Measurements from ENCODE around the gene CFDP1.

The CFDP1 gene

GRCh38 chr16:75301804-75302203, 131.5 kb downstream of the CFDP1 start:
- no peaks in the 10 kb centered on the region for H3K27me3 ChIP-seq (ENCODE audit: control insufficient read depth in 1 of 2, insufficient read depth in 2 of 2, low read length in 2 of 2)
- H3K27ac ChIP-seq (ENCODE audit: low read depth, low read length), result no peak overlapping the region
- peaks cover 25% of the 10 kb centered on the region in 2 donors for H3K4me1 ChIP-seq (ENCODE audit: control insufficient read depth in 1 of 2, insufficient read depth in 2 of 2, low read length in 2 of 2)
- no peak overlapping the region for H3K9ac ChIP-seq (ENCODE audit: low read depth in 1 of 2, low read length in 2 of 2)
- H3K4me3 ChIP-seq (ENCODE audit: low read depth in 1 of 2, low read length in 2 of 2), result no peak overlapping the region
- H3K36me3 ChIP-seq (ENCODE audit: control insufficient read depth in 1 of 2, insufficient read depth in 2 of 2, low read length in 2 of 2), result peaks cover 3 to 41% of the 10 kb centered on the region in 2 donors
- no peaks in the 10 kb centered on the region for H3K9me3 ChIP-seq (ENCODE audit: control insufficient read depth in 1 of 2, low read length in 2 of 2)

DNA sequence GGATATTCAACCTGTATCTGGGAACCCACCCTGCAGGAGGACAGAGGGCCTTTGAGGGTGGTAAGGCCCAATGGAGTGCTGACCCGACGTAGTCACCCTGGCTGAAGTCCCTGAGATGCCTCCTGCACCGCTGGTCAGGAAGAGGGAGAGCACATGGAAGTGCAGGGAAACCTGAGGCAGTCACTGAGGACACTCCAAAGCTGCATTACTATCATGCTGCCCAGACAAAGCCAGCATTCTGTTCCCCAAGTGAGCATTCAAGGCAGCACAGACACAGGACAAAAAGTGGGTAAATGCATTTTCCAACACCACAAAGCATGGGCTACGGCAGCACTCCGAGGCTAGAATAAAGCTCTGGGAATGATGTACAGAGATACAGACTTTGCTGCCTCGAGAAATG, 135.0 kb downstream of the CFDP1 start:
- H3K9ac ChIP-seq (ENCODE audit: low read depth in 1 of 2, low read length in 2 of 2), result no peak overlapping the region
- peaks cover 0 to 66% of the 10 kb centered on the region in 2 donors for H3K36me3 ChIP-seq (ENCODE audit: control insufficient read depth in 1 of 2, insufficient read depth in 2 of 2, low read length in 2 of 2)
- H3K4me1 ChIP-seq (ENCODE audit: control insufficient read depth in 1 of 2, insufficient read depth in 2 of 2, low read length in 2 of 2), result no peaks in the 10 kb centered on the region
- H3K4me3 ChIP-seq (ENCODE audit: low read depth in 1 of 2, low read length in 2 of 2), result no peak overlapping the region
- no peaks in the 10 kb centered on the region for H3K9me3 ChIP-seq (ENCODE audit: control insufficient read depth in 1 of 2, low read length in 2 of 2)
- no peak overlapping the region for H3K27ac ChIP-seq (ENCODE audit: low read depth, low read length)
- H3K27me3 ChIP-seq (ENCODE audit: control insufficient read depth in 1 of 2, insufficient read depth in 2 of 2, low read length in 2 of 2), result no peaks in the 10 kb centered on the region

DNA sequence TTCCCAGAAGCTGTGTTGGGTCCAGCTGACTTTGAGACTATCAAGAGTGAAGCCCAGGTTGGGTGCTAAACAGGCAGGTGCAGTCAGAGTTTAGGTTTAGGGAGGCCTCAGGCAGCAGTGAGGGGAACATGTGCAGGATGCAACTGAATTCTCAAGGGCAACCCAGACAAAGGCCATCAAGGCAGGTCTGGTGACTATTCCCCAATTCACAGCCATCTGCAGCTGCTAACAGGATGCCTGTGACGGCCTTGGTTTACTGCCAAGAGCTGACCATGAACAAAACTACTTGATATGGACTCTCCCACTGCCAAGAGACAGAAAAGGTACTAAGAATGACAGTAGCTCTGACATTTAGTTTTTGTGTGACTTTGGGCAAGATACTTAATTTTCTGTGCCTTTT, 136.7 kb downstream of the CFDP1 start:
- H3K36me3 ChIP-seq (ENCODE audit: control insufficient read depth in 1 of 2, insufficient read depth in 2 of 2, low read length in 2 of 2), result peaks cover 12 to 73% of the 10 kb centered on the region in 2 donors
- H3K27me3 ChIP-seq (ENCODE audit: control insufficient read depth in 1 of 2, insufficient read depth in 2 of 2, low read length in 2 of 2), result no peaks in the 10 kb centered on the region
- H3K4me1 ChIP-seq (ENCODE audit: control insufficient read depth in 1 of 2, insufficient read depth in 2 of 2, low read length in 2 of 2), result no peaks in the 10 kb centered on the region
- H3K4me3 ChIP-seq (ENCODE audit: low read depth in 1 of 2, low read length in 2 of 2), result no peak overlapping the region
- no peaks in the 10 kb centered on the region for H3K9me3 ChIP-seq (ENCODE audit: control insufficient read depth in 1 of 2, low read length in 2 of 2)
- no peak overlapping the region for H3K27ac ChIP-seq (ENCODE audit: low read depth, low read length)
- no peak overlapping the region for H3K9ac ChIP-seq (ENCODE audit: low read depth in 1 of 2, low read length in 2 of 2)

DNA sequence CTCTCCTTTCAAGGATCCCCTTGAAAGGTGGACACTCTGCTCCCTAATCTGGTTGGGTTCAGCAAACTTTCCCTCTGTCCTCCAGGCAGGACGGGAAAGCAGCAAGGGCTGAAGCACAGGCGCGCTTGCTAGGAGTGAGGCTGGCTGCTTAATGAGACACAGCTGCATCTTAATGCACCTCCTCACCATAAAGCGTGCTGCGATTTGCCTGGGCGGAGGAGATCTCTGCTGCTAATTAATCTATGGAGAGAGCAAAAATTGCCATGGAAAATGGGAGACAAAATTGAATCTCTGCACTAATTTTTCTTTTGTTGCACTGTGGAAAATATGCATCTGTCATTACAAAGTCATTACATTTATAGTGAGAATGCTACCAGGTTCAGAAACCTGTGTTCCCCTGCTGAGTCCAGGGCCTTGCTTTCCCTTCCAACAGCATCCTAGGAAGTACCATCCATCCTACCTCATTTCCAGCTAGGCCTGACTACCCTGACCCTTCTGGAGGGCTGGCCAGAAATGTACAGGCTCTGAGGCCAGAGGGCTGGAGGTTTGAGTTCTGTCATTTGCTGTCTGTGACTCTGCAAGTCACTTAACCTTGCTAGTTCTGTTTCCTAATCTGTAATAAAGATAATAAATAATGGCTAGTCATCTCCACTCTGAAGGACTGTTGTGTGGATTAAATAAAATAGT, 138.4 kb downstream of the CFDP1 start:
- Histone ChIP-seq H3K4me1 (ENCODE audit: control insufficient read depth in 1 of 2, insufficient read depth in 2 of 2, low read length in 2 of 2) (no peaks in the 10 kb centered on the region), H3K36me3 (ENCODE audit: control insufficient read depth in 1 of 2, insufficient read depth in 2 of 2, low read length in 2 of 2) (peaks cover 18 to 74% of the 10 kb centered on the region in 2 donors), H3K4me3 (ENCODE audit: low read depth in 1 of 2, low read length in 2 of 2) (no peak overlapping the region), H3K9me3 (ENCODE audit: control insufficient read depth in 1 of 2, low read length in 2 of 2) (no peaks in the 10 kb centered on the region), H3K27ac (ENCODE audit: low read depth, low read length) (no peak overlapping the region), H3K9ac (ENCODE audit: low read depth in 1 of 2, low read length in 2 of 2) (no peak overlapping the region), H3K27me3 (ENCODE audit: control insufficient read depth in 1 of 2, insufficient read depth in 2 of 2, low read length in 2 of 2) (no peaks in the 10 kb centered on the region)

- H3K27me3 ChIP-seq (ENCODE audit: control insufficient read depth in 1 of 2, insufficient read depth in 2 of 2, low read length in 2 of 2), result no peaks in the 10 kb centered on the region
- no peak overlapping the region for H3K9ac ChIP-seq (ENCODE audit: low read depth in 1 of 2, low read length in 2 of 2)
- no peak overlapping the region for H3K4me3 ChIP-seq (ENCODE audit: low read depth in 1 of 2, low read length in 2 of 2)
- no peaks in the 10 kb centered on the region for H3K4me1 ChIP-seq (ENCODE audit: control insufficient read depth in 1 of 2, insufficient read depth in 2 of 2, low read length in 2 of 2)
- peaks cover 18 to 69% of the 10 kb centered on the region in 2 donors for H3K36me3 ChIP-seq (ENCODE audit: control insufficient read depth in 1 of 2, insufficient read depth in 2 of 2, low read length in 2 of 2)
- no peak overlapping the region for H3K27ac ChIP-seq (ENCODE audit: low read depth, low read length)
- H3K9me3 ChIP-seq (ENCODE audit: control insufficient read depth in 1 of 2, low read length in 2 of 2), result no peaks in the 10 kb centered on the region
These were observed 139.5 kb downstream of the CFDP1 start for GRCh38 chr16:75293772-75294171.

DNA sequence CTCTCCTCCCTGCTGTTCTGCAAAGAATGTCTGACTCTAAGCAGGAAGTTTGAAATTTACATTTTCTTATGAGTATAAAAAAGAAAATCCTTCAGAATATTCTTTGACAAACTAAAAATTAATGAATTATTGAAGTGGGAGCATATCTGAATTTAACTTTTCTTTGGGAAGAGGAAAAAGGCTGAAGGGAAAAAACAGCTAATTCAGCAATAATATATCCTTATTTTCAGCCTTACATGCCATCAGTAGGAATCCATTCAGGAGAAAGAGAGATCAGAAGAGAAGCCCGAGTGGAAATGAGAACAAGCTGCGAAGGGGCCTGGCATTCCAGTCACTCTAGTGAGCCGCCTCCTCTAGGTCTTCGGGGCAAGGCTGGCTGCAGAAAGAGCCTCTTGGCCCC, 140.1 kb downstream of the CFDP1 start:
- Histone ChIP-seq H3K4me1 (ENCODE audit: control insufficient read depth in 1 of 2, insufficient read depth in 2 of 2, low read length in 2 of 2) (peaks cover 0 to 2% of the 10 kb centered on the region in 2 donors), H3K9ac (ENCODE audit: low read depth in 1 of 2, low read length in 2 of 2) (no peak overlapping the region), H3K4me3 (ENCODE audit: low read depth in 1 of 2, low read length in 2 of 2) (no peak overlapping the region)

DNA sequence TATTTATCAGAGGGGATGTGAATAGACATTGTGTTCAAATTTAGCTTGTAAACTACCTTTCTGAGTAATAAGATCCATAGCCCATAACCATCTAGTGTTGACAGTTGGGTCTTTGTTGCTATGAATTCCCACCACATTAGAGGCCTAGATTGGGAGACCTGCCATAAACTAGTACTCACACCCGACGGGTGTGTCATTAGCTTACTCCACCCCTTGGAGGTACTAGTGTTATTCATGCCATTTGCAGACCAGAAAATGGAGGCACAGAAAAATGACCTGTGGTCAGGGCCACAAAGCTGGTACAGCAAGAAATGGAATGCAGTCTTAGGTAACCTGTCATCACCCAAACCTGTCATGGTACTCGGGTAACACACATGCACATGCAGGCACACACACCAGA, 140.6 kb downstream of the CFDP1 start:
- H3K4me3 ChIP-seq (ENCODE audit: low read depth in 1 of 2, low read length in 2 of 2), result no peak overlapping the region
- no peak overlapping the region for H3K27ac ChIP-seq (ENCODE audit: low read depth, low read length)
- no peaks in the 10 kb centered on the region for H3K27me3 ChIP-seq (ENCODE audit: control insufficient read depth in 1 of 2, insufficient read depth in 2 of 2, low read length in 2 of 2)
- H3K4me1 ChIP-seq (ENCODE audit: control insufficient read depth in 1 of 2, insufficient read depth in 2 of 2, low read length in 2 of 2), result peaks cover 0 to 6% of the 10 kb centered on the region in 2 donors
- no peaks in the 10 kb centered on the region for H3K9me3 ChIP-seq (ENCODE audit: control insufficient read depth in 1 of 2, low read length in 2 of 2)
- H3K36me3 ChIP-seq (ENCODE audit: control insufficient read depth in 1 of 2, insufficient read depth in 2 of 2, low read length in 2 of 2), result peaks cover 18 to 62% of the 10 kb centered on the region in 2 donors
- no peak overlapping the region for H3K9ac ChIP-seq (ENCODE audit: low read depth in 1 of 2, low read length in 2 of 2)

More for the DNA sequence above, 140.1 kb downstream of the CFDP1 start:
- Histone ChIP-seq H3K36me3 (ENCODE audit: control insufficient read depth in 1 of 2, insufficient read depth in 2 of 2, low read length in 2 of 2) (peaks cover 18 to 64% of the 10 kb centered on the region in 2 donors), H3K27ac (ENCODE audit: low read depth, low read length) (no peak overlapping the region), H3K9me3 (ENCODE audit: control insufficient read depth in 1 of 2, low read length in 2 of 2) (no peaks in the 10 kb centered on the region), H3K27me3 (ENCODE audit: control insufficient read depth in 1 of 2, insufficient read depth in 2 of 2, low read length in 2 of 2) (no peaks in the 10 kb centered on the region)

GRCh38 chr16:75289189-75289588, 144.1 kb downstream of the CFDP1 start:
- Histone ChIP-seq H3K9me3 (ENCODE audit: control insufficient read depth in 1 of 2, low read length in 2 of 2) (no peaks in the 10 kb centered on the region), H3K9ac (ENCODE audit: low read depth in 1 of 2, low read length in 2 of 2) (no peak overlapping the region), H3K27ac (ENCODE audit: low read depth, low read length) (no peak overlapping the region), H3K4me3 (ENCODE audit: low read depth in 1 of 2, low read length in 2 of 2) (no peak overlapping the region), H3K4me1 (ENCODE audit: control insufficient read depth in 1 of 2, insufficient read depth in 2 of 2, low read length in 2 of 2) (peaks cover 0 to 6% of the 10 kb centered on the region in 2 donors), H3K36me3 (ENCODE audit: control insufficient read depth in 1 of 2, insufficient read depth in 2 of 2, low read length in 2 of 2) (peaks cover 18 to 36% of the 10 kb centered on the region in 2 donors), H3K27me3 (ENCODE audit: control insufficient read depth in 1 of 2, insufficient read depth in 2 of 2, low read length in 2 of 2) (no peaks in the 10 kb centered on the region)

DNA sequence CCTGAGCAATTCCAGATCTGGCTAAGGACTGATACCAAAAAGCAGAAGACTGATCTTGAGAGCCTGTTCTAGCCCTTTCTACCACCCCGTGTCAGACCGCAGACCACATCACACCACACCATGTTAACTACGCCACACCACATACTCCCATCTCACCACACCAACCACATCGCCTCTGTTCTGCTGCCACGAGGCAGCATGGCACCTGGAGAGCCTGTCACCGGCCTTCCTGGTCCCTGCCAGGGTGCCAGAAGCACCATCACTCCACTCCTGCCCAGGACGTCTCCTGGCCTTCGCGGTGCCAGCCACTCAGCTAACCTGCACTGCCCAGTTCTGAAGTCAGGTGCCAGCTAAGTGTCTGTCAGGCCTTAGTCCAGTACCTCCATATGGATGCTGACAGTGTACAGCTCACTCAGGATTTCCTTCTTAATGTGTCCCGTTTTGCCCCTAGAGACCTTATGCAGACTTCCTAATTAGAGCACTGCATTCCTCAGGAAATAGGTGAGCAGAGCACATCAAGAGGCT, 144.6 kb downstream of the CFDP1 start:
- no peaks in the 10 kb centered on the region for H3K27me3 ChIP-seq (ENCODE audit: control insufficient read depth in 1 of 2, insufficient read depth in 2 of 2, low read length in 2 of 2)
- no peaks in the 10 kb centered on the region for H3K9me3 ChIP-seq (ENCODE audit: control insufficient read depth in 1 of 2, low read length in 2 of 2)
- H3K4me1 ChIP-seq (ENCODE audit: control insufficient read depth in 1 of 2, insufficient read depth in 2 of 2, low read length in 2 of 2), result peaks cover 0 to 6% of the 10 kb centered on the region in 2 donors
- H3K36me3 ChIP-seq (ENCODE audit: control insufficient read depth in 1 of 2, insufficient read depth in 2 of 2, low read length in 2 of 2), result peaks cover 18 to 31% of the 10 kb centered on the region in 2 donors
- H3K4me3 ChIP-seq (ENCODE audit: low read depth in 1 of 2, low read length in 2 of 2), result no peak overlapping the region
- no peak overlapping the region for H3K9ac ChIP-seq (ENCODE audit: low read depth in 1 of 2, low read length in 2 of 2)
- no peak overlapping the region for H3K27ac ChIP-seq (ENCODE audit: low read depth, low read length)

- H3K4me3 ChIP-seq (ENCODE audit: low read depth in 1 of 2, low read length in 2 of 2), result no peak overlapping the region
- H3K36me3 ChIP-seq (ENCODE audit: control insufficient read depth in 1 of 2, insufficient read depth in 2 of 2, low read length in 2 of 2), result peaks cover 18 to 27% of the 10 kb centered on the region in 2 donors
- no peak overlapping the region for H3K27ac ChIP-seq (ENCODE audit: low read depth, low read length)
- H3K27me3 ChIP-seq (ENCODE audit: control insufficient read depth in 1 of 2, insufficient read depth in 2 of 2, low read length in 2 of 2), result no peaks in the 10 kb centered on the region
- H3K9me3 ChIP-seq (ENCODE audit: control insufficient read depth in 1 of 2, low read length in 2 of 2), result no peaks in the 10 kb centered on the region
- no peak overlapping the region for H3K9ac ChIP-seq (ENCODE audit: low read depth in 1 of 2, low read length in 2 of 2)
- peaks cover 0 to 6% of the 10 kb centered on the region in 2 donors for H3K4me1 ChIP-seq (ENCODE audit: control insufficient read depth in 1 of 2, insufficient read depth in 2 of 2, low read length in 2 of 2)
These were observed 145.1 kb downstream of the CFDP1 start for GRCh38 chr16:75288181-75288580.

Data from duodenal mucosa (tissue), 2 donors.